Right lobe of liver (tissue), 4 donors: Measurements from ENCODE around the gene DDX31.

Source experiments
- POLR2A ChIP-seq: fragments of 450-650 bp; IDR thresholded peaks from one replicate; pipeline ENCODE4 v1.6.1; 2017; ENCODE audit warnings: antibody characterized with exemption, mild to moderate bottlenecking
- TF ChIP-seq, protein P1 (sequence below), 4 donors: fragments of 200-600 bp in 3 of 4; fragments of 450-650 bp in 1 of 4; IDR thresholded peaks; one replicate each; pipeline versions ENCODE4 v1.5.1 to v1.8.0; 2016 to 2022; ENCODE audit warnings: antibody characterized with exemption in 4 of 4, mild to moderate bottlenecking in 2 of 4
- donor health status: DM: no; HTN: no; CAD: no.
- donor health status: DM: no; HTN: no; CAD: no.
- donor health status: DM: no; HTN: yes; CAD: no.

DNA sequence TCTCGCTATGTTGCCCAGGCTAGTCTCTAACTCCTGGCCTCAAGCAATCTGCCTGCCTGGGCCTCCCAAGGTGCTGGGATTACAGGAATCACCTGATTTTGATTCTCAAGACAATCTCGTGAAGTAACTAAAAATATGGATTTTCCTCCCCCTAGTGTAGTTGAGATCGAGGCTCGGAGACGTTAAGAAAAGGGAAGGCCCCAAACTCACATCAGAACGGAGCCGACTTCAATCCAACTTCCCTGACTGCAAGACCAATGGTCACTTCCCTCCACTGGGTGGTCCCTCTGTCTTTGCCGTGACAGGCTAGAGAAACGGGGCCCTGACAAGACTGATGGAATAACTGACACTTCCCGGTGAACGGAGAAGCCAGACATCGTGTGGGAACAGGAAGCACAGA is 59.1 kb downstream of the DDX31 start:
- no peak for TF ChIP-seq POLR2A
- TF ChIP-seq, protein P1, sequence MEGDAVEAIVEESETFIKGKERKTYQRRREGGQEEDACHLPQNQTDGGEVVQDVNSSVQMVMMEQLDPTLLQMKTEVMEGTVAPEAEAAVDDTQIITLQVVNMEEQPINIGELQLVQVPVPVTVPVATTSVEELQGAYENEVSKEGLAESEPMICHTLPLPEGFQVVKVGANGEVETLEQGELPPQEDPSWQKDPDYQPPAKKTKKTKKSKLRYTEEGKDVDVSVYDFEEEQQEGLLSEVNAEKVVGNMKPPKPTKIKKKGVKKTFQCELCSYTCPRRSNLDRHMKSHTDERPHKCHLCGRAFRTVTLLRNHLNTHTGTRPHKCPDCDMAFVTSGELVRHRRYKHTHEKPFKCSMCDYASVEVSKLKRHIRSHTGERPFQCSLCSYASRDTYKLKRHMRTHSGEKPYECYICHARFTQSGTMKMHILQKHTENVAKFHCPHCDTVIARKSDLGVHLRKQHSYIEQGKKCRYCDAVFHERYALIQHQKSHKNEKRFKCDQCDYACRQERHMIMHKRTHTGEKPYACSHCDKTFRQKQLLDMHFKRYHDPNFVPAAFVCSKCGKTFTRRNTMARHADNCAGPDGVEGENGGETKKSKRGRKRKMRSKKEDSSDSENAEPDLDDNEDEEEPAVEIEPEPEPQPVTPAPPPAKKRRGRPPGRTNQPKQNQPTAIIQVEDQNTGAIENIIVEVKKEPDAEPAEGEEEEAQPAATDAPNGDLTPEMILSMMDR (IDR thresholded peaks at IDR 0.05): no peak
